Measurements from ENCODE around the gene ST8SIA6.

Gene ST8SIA6

DNA sequence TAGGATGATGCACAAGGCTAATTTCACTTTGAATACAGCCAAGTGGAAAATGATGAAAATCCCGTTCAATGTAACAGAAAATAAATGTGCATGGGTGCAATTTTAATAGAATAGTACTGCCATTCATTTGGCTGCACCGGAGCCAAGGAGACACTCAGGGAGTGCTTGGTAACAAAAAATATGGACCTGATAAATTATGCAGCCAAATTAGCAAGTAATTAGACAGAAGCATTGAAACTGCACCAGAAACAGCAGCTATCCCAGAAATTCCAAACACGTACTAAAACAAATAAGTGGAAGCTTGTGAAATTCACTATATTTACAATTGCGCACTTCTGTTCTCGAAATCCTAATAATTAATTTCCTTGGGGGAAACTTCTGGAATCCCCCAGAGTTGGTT lies 31.5 kb downstream of the ST8SIA6 start:
- ChIA-PET POLR2A (no interaction called here), CTCF (interaction anchor here (2.0 kb wide), 1 partner anchor 14 kb away, joined by 8 read pairs; no protein-coding TSS in a partner anchor)
- Histone ChIP-seq H3K4me3 (ENCODE audit: low read depth, low read length) (no peak overlapping the region), H3K36me3 (ENCODE audit: control insufficient read depth in 2 of 2, insufficient read depth in 1 of 2, low read length in 2 of 2) (no peaks in the 10 kb centered on the region), H3K27ac (ENCODE audit: extremely low read depth, low read depth, low read length) (no peak overlapping the region), H3K4me1 (ENCODE audit: control insufficient read depth, insufficient read depth, low read length) (no peaks in the 10 kb centered on the region), H3K9me3 (ENCODE audit: control insufficient read depth, insufficient read depth, low read depth, low read length) (no peaks in the 10 kb centered on the region)
- TF ChIP-seq, protein P1, sequence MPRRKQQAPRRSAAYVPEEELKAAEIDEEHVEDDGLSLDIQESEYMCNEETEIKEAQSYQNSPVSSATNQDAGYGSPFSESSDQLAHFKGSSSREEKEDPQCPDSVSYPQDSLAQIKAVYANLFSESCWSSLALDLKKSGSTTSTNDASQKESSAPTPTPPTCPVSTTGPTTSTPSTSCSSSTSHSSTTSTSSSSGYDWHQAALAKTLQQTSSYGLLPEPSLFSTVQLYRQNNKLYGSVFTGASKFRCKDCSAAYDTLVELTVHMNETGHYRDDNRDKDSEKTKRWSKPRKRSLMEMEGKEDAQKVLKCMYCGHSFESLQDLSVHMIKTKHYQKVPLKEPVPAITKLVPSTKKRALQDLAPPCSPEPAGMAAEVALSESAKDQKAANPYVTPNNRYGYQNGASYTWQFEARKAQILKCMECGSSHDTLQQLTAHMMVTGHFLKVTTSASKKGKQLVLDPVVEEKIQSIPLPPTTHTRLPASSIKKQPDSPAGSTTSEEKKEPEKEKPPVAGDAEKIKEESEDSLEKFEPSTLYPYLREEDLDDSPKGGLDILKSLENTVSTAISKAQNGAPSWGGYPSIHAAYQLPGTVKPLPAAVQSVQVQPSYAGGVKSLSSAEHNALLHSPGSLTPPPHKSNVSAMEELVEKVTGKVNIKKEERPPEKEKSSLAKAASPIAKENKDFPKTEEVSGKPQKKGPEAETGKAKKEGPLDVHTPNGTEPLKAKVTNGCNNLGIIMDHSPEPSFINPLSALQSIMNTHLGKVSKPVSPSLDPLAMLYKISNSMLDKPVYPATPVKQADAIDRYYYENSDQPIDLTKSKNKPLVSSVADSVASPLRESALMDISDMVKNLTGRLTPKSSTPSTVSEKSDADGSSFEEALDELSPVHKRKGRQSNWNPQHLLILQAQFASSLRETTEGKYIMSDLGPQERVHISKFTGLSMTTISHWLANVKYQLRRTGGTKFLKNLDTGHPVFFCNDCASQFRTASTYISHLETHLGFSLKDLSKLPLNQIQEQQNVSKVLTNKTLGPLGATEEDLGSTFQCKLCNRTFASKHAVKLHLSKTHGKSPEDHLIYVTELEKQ (tag by site-specific recombination; IDR thresholded peaks at IDR 0.05; ENCODE audit: borderline replicate concordance): no peak
- TF ChIP-seq, protein P2, sequence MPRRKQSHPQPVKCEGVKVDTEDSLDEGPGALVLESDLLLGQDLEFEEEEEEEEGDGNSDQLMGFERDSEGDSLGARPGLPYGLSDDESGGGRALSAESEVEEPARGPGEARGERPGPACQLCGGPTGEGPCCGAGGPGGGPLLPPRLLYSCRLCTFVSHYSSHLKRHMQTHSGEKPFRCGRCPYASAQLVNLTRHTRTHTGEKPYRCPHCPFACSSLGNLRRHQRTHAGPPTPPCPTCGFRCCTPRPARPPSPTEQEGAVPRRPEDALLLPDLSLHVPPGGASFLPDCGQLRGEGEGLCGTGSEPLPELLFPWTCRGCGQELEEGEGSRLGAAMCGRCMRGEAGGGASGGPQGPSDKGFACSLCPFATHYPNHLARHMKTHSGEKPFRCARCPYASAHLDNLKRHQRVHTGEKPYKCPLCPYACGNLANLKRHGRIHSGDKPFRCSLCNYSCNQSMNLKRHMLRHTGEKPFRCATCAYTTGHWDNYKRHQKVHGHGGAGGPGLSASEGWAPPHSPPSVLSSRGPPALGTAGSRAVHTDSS (tag by site-specific recombination; IDR thresholded peaks at IDR 0.05): no peak

DNA sequence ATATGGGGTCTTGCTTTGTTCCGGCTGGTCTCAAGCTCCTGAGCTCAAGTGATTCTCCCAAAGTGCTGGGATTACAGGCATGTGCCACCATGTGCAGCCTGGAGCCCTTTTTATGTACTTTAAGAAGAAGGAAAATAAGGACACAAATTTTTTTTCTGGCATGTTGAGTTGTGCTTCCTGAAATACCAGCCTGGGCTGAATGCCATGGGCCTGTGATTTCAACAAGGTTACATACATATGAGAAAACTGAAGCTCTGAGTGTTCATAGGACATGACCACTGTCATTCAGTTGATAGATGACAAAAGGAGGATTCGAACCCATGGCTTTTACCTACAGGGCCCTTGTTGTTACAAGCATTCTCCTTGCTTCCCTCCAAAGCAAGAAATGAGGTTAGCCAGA lies 36.1 kb downstream of the ST8SIA6 start:
- ChIA-PET POLR2A (no interaction called here), CTCF (interaction anchor here (0.5 to 1.8 kb wide), 4 partner anchors 8 to 240 kb away, joined by 3 to 8 read pairs (median 4); no protein-coding TSS in a partner anchor)
- H3K4me3 ChIP-seq (ENCODE audit: low read depth, low read length): no peak overlapping the region
- H3K36me3 ChIP-seq (ENCODE audit: control insufficient read depth in 2 of 2, insufficient read depth in 1 of 2, low read length in 2 of 2): no peaks in the 10 kb centered on the region
- no peak for TF ChIP-seq ZNF239 (tag by site-specific recombination; IDR thresholded peaks at IDR 0.05)
- no peak for TF ChIP-seq ZNF132 (tag by site-specific recombination; IDR thresholded peaks at IDR 0.05; ENCODE audit: borderline replicate concordance)
- TF ChIP-seq, protein P3, sequence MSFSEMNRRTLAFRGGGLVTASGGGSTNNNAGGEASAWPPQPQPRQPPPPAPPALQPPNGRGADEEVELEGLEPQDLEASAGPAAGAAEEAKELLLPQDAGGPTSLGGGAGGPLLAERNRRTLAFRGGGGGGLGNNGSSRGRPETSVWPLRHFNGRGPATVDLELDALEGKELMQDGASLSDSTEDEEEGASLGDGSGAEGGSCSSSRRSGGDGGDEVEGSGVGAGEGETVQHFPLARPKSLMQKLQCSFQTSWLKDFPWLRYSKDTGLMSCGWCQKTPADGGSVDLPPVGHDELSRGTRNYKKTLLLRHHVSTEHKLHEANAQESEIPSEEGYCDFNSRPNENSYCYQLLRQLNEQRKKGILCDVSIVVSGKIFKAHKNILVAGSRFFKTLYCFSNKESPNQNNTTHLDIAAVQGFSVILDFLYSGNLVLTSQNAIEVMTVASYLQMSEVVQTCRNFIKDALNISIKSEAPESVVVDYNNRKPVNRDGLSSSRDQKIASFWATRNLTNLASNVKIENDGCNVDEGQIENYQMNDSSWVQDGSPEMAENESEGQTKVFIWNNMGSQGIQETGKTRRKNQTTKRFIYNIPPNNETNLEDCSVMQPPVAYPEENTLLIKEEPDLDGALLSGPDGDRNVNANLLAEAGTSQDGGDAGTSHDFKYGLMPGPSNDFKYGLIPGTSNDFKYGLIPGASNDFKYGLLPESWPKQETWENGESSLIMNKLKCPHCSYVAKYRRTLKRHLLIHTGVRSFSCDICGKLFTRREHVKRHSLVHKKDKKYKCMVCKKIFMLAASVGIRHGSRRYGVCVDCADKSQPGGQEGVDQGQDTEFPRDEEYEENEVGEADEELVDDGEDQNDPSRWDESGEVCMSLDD (tag by site-specific recombination; IDR thresholded peaks at IDR 0.05): no peak
- TF ChIP-seq ZNF184 (tag by site-specific recombination; IDR thresholded peaks at IDR 0.05): no peak
- no peak for TF ChIP-seq ZNF600 (tag by site-specific recombination; IDR thresholded peaks at IDR 0.05)
- no peak for TF ChIP-seq ZNF677 (tag by site-specific recombination; IDR thresholded peaks at IDR 0.05)
- TF ChIP-seq ZNF510 (tag by site-specific recombination; IDR thresholded peaks at IDR 0.05; ENCODE audit: insufficient replicate concordance): no peak
- H3K9me3 ChIP-seq (ENCODE audit: control insufficient read depth, insufficient read depth, low read depth, low read length): no peaks in the 10 kb centered on the region
- H3K4me1 ChIP-seq (ENCODE audit: control insufficient read depth, insufficient read depth, low read length): no peaks in the 10 kb centered on the region
- H3K27ac ChIP-seq (ENCODE audit: extremely low read depth, low read depth, low read length): no peak overlapping the region

DNA sequence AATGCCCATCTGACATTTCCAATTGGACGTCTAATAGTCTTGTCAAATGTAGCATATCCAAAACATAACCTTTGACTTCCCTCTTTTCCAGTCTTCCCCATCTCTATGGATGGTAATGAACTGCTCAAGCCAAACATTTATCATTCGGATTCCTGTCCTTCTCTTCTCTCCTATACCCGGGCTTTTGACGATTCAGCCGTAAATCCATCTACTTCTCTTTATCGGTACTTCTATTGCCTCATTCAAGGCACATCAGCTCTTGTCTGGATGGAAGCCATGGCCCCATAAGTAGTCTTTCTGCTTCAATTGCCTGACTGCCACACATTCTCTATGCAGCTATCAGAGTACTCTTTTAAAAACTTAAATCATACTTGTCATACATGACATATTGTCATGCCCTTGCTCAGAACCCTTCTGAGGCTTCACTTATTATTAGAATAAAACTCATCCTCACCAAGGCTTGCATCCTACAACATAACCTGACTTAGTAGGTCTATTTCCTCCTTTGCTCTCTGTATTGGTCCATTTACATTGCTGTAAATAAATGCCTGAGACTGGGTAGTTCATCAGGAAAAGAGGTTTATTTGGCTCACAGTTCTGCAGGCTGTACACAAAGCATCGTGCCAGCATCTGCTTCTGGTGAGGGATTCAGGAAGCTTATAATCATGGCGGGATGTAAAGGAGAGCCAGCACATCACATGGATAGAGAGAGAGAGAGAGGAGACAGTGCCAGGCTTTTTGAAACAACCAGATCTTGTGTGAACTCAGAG lies 37.8 kb downstream of the ST8SIA6 start:
- no peaks in the 10 kb centered on the region for H3K9me3 ChIP-seq (ENCODE audit: control insufficient read depth, insufficient read depth, low read depth, low read length)
- ChIA-PET CTCF (interaction anchor here (0.5 kb wide), 1 partner anchor 593 kb away, joined by 4 read pairs; no protein-coding TSS in a partner anchor), POLR2A (no interaction called here)
- no peaks in the 10 kb centered on the region for H3K4me1 ChIP-seq (ENCODE audit: control insufficient read depth, insufficient read depth, low read length)
- no peak overlapping the region for H3K4me3 ChIP-seq (ENCODE audit: low read depth, low read length)
- no peak overlapping the region for H3K27ac ChIP-seq (ENCODE audit: extremely low read depth, low read depth, low read length)
- no peaks in the 10 kb centered on the region for H3K36me3 ChIP-seq (ENCODE audit: control insufficient read depth in 2 of 2, insufficient read depth in 1 of 2, low read length in 2 of 2)
- TF ChIP-seq, protein P4, sequence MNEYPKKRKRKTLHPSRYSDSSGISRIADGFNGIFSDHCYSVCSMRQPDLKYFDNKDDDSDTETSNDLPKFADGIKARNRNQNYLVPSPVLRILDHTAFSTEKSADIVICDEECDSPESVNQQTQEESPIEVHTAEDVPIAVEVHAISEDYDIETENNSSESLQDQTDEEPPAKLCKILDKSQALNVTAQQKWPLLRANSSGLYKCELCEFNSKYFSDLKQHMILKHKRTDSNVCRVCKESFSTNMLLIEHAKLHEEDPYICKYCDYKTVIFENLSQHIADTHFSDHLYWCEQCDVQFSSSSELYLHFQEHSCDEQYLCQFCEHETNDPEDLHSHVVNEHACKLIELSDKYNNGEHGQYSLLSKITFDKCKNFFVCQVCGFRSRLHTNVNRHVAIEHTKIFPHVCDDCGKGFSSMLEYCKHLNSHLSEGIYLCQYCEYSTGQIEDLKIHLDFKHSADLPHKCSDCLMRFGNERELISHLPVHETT (tag by site-specific recombination; IDR thresholded peaks at IDR 0.05): no peak
- no peak for TF ChIP-seq ZNF561 (tag by site-specific recombination; IDR thresholded peaks at IDR 0.05; ENCODE audit: borderline replicate concordance)
- TF ChIP-seq ZNF19 (tag by site-specific recombination; IDR thresholded peaks at IDR 0.05; ENCODE audit: low read depth): no peak
- TF ChIP-seq, protein P5, sequence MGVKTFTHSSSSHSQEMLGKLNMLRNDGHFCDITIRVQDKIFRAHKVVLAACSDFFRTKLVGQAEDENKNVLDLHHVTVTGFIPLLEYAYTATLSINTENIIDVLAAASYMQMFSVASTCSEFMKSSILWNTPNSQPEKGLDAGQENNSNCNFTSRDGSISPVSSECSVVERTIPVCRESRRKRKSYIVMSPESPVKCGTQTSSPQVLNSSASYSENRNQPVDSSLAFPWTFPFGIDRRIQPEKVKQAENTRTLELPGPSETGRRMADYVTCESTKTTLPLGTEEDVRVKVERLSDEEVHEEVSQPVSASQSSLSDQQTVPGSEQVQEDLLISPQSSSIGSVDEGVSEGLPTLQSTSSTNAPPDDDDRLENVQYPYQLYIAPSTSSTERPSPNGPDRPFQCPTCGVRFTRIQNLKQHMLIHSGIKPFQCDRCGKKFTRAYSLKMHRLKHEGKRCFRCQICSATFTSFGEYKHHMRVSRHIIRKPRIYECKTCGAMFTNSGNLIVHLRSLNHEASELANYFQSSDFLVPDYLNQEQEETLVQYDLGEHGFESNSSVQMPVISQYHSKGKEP (tag by site-specific recombination; IDR thresholded peaks at IDR 0.05): no peak
- TF ChIP-seq ZNF558 (tag by site-specific recombination; IDR thresholded peaks at IDR 0.05): no peak
- no peak for TF ChIP-seq ZNF654 (tag by site-specific recombination; IDR thresholded peaks at IDR 0.05; ENCODE audit: low read depth)
- TF ChIP-seq, protein P2 (tag by site-specific recombination; IDR thresholded peaks at IDR 0.05): no peak

All from HEK293 (cell line).